ENCODE data around the gene GLS. TPM values are rescaled to one million over a fixed set of nuclear protein-coding genes. Genes with fewer than 3 reads are reported as not detected.

The GLS gene
- total and polyA plus RNA-seq, 2 of the 13 experiments (the other 11 are each of a cell fraction or from before 2014, with no cell fraction given) = 78.6 to 183 TPM

- FAIRE-seq (no peak), DNase-seq (ENCODE audit: low spot score) (peak; percentile 46), ATAC-seq (no peak)
- intact Hi-C loops (cut with micrococcal nuclease; ENCODE audit: unreplicated experiment) = loop anchor here (2.0 kb wide), 1 partner anchor 34 kb away; no protein-coding TSS in a partner anchor
- TF ChIP-seq NFRKB (IDR thresholded peaks at IDR 0.05) (no peak), ZNF550 (CRISPR knock-in tag; IDR thresholded peaks at IDR 0.05; ENCODE audit: borderline replicate concordance) (no peak), HBP1 (CRISPR knock-in tag; IDR thresholded peaks at IDR 0.05; ENCODE audit: low read depth) (no peak), ZNF142 (CRISPR knock-in tag; IDR thresholded peaks at IDR 0.05) (no peak), ZNF138 (CRISPR knock-in tag; IDR thresholded peaks at IDR 0.05; ENCODE audit: low read depth) (no peak), NFKB2 (CRISPR knock-in tag; IDR thresholded peaks at IDR 0.05; ENCODE audit: borderline replicate concordance) (no peak), RARG (CRISPR knock-in tag; IDR thresholded peaks at IDR 0.05; ENCODE audit: low read depth) (no peak), SMAD9 (CRISPR knock-in tag; IDR thresholded peaks at IDR 0.05) (no peak), ZNF841 (CRISPR knock-in tag; IDR thresholded peaks at IDR 0.05; ENCODE audit: borderline replicate concordance) (no peak)
- Histone ChIP-seq H3K9ac (ENCODE audit: insufficient read depth, low read depth, low read length) (no peak overlapping the region), H3K4me2 (ENCODE audit: low read depth, low read length) (peak overlapping the region; percentile 19; the same call in 1 of the 2 replicates), H3K9me3 (ENCODE audit: low read length) (no peaks in the 10 kb centered on the region), H3K79me2 (ENCODE audit: insufficient read depth, low read length) (no peaks in the 10 kb centered on the region), H4K20me1 (ENCODE audit: insufficient read depth, low read length) (no peaks in the 10 kb centered on the region), H3K4me3 (replicated peaks in 1 of 3; ENCODE audit: insufficient read depth in 1 of 3, low read depth in 2 of 3, low read length in 3 of 3) (no peak overlapping the region), H2AFZ (ENCODE audit: low read length) (no peak overlapping the region), H3K36me3 (replicated peaks in 1 of 2; ENCODE audit: control insufficient read depth in 1 of 2, insufficient read depth in 2 of 2, low read length in 2 of 2) (no peaks in the 10 kb centered on the region), H3K27me3 (ENCODE audit: control insufficient read depth in 1 of 2, insufficient read depth in 2 of 2, low read length in 2 of 2) (no peaks in the 10 kb centered on the region), H3K4me1 (ENCODE audit: insufficient read depth, low read length) (peaks cover 15% of the 10 kb centered on the region), H3K27ac (ENCODE audit: extremely low read length, insufficient read depth, low read length) (no peak overlapping the region)
- in situ Hi-C loops (cut with HindIII; ENCODE audit: extremely low pct_ligation_motif_present, low pct_unique_long_range_greater_than_20kb) = no loop called here
- no TSS peak for BruUV-seq (replicated peaks)
- WGBS (ENCODE audit: low lambda C conversion rate) = 8% methylated on average over 7 of the region's 7 CpGs
- CTCF ChIA-PET (ENCODE audit: low intra/inter-chr PET ratio, low total read pairs) = no interaction called here
- POLR2A ChIA-PET = no interaction called here
Observed at GRCh38 chr2:190846746-190847145, 33.9 kb upstream of the GLS start.

Data from HepG2 (cell line).